A549 (cell line): ENCODE results near the gene LST1. TPM values are rescaled to one million over a fixed set of nuclear protein-coding genes. Genes with fewer than 3 reads are reported as not detected.

ENCODE experiments used
- CBX2 ChIP-seq: fragments of 200-600 bp; sonication (generic); IDR thresholded peaks from 2 replicates; pipeline ENCODE4 v1.6.1; 2016; ENCODE audit warnings: low read depth, mild to moderate bottlenecking, borderline replicate concordance
- CBX8 ChIP-seq: fragments of 200-600 bp; sonication (generic); IDR thresholded peaks from 2 replicates; pipeline ENCODE4 v1.6.1; 2016
- EP300 ChIP-seq, 2 experiments: fragments of >200 bp; sonication (Bioruptor Twin); formaldehyde crosslinking; IDR thresholded peaks; 2 replicates in 1 of 2; 3 replicates in 1 of 2; pipeline ENCODE4 v1.6.1; 2016 to 2017
- ESRRA ChIP-seq: fragments of 150-350 bp; IDR thresholded peaks from 2 replicates; pipeline ENCODE4 v1.6.1; 2014; ENCODE audit warnings: mild to moderate bottlenecking, low read length, borderline replicate concordance
- FOSB ChIP-seq: fragments of 250-450 bp; sonication (Bioruptor Pico); IDR thresholded peaks from 2 replicates; pipeline ENCODE4 v1.5.0; 2020; ENCODE audit warnings: mild to moderate bottlenecking, moderate library complexity
- FOSL2 ChIP-seq, 2 experiments: fragments of 450-650 bp in 1 of 2; fragments of >200 bp in 1 of 2; sonication (Bioruptor Twin) in 1 of 2; formaldehyde crosslinking; IDR thresholded peaks; 2 replicates each; pipeline versions ENCODE4 v1.5.0 to v1.6.1; 2016 to 2020; ENCODE audit warnings: mild to moderate bottlenecking in 1 of 2, moderate library complexity in 1 of 2
- FOXS1 ChIP-seq: fragments of 250-450 bp; sonication (Bioruptor Pico); IDR thresholded peaks from 2 replicates; pipeline ENCODE4 v1.5.0; 2020; ENCODE audit warnings: mild to moderate bottlenecking, moderate library complexity
- HDAC2 ChIP-seq: fragments of 200-600 bp; sonication (generic); IDR thresholded peaks from 2 replicates; pipeline ENCODE4 v1.6.1; 2016
- HEYL ChIP-seq: fragments of 250-450 bp; sonication (Bioruptor Pico); IDR thresholded peaks from 2 replicates; pipeline ENCODE4 v1.8.0; 2021; ENCODE audit warnings: mild to moderate bottlenecking, moderate library complexity
- HOXA7 ChIP-seq: fragments of 250-450 bp; sonication (Bioruptor Pico); IDR thresholded peaks from 2 replicates; pipeline ENCODE4 v1.5.0; 2020; ENCODE audit warnings: mild to moderate bottlenecking, moderate library complexity
- HOXB5 ChIP-seq: fragments of 250-450 bp; sonication (Bioruptor Pico); IDR thresholded peaks from 2 replicates; pipeline ENCODE4 v1.5.0; 2020; ENCODE audit warnings: mild to moderate bottlenecking, moderate library complexity
- KDM1A ChIP-seq: fragments of 200-600 bp; sonication (generic); IDR thresholded peaks from 2 replicates; pipeline ENCODE4 v1.6.1; 2016; ENCODE audit warnings: low read depth, mild to moderate bottlenecking
- MAFK ChIP-seq: fragments of 450-650 bp; IDR thresholded peaks from 2 replicates; pipeline ENCODE4 v1.6.1; 2014; ENCODE audit not compliant: partially characterized antibody
- MAZ ChIP-seq: fragments of 150-350 bp; IDR thresholded peaks from 2 replicates; pipeline ENCODE4 v1.6.1; 2014; ENCODE audit warnings: antibody characterized with exemption, low read depth, low read length, borderline replicate concordance
- RAD21 ChIP-seq, 2 experiments: fragments of >200 bp in 1 of 2; sonication (Bioruptor Twin) in 1 of 2; formaldehyde crosslinking in 1 of 2; IDR thresholded peaks in 1 of 2; conservative IDR thresholded peaks in 1 of 2; 2 replicates in 1 of 2; 3 replicates in 1 of 2; pipeline ENCODE4 v1.6.1; 2012 to 2018; ENCODE audit warnings: inconsistent platforms in 1 of 2
- RARB ChIP-seq: fragments of 250-450 bp; sonication (Bioruptor Pico); IDR thresholded peaks from 2 replicates; pipeline ENCODE4 v1.8.0; 2021; ENCODE audit warnings: mild to moderate bottlenecking, moderate library complexity
- RCOR1 ChIP-seq: fragments of 150-350 bp; IDR thresholded peaks from 2 replicates; pipeline ENCODE4 v1.6.1; 2014; ENCODE audit warnings: antibody characterized with exemption, low read length, low read depth
- RFX5 ChIP-seq: fragments of 450-650 bp; IDR thresholded peaks from 2 replicates; pipeline ENCODE4 v1.7.1; 2014; ENCODE audit warnings: antibody characterized with exemption, mild to moderate bottlenecking, moderate library complexity
- RNF2 ChIP-seq: fragments of 200-600 bp; sonication (generic); IDR thresholded peaks from 2 replicates; pipeline ENCODE4 v1.6.1; 2016; ENCODE audit warnings: low read depth, mild to moderate bottlenecking, antibody characterized with exemption, moderate library complexity, borderline replicate concordance
- TFCP2L1 ChIP-seq: fragments of 250-450 bp; sonication (Bioruptor Pico); IDR thresholded peaks from 2 replicates; pipeline ENCODE4 v1.5.0; 2021; ENCODE audit warnings: mild to moderate bottlenecking
- TP53 ChIP-seq: fragments of 250-450 bp; sonication (Bioruptor Pico); IDR thresholded peaks from 2 replicates; pipeline ENCODE4 v1.5.0; 2021; ENCODE audit warnings: mild to moderate bottlenecking, moderate library complexity
- ZNF302 ChIP-seq: fragments of 250-450 bp; sonication (Bioruptor Pico); IDR thresholded peaks from 2 replicates; pipeline ENCODE4 v1.9.0; 2021; ENCODE audit warnings: inconsistent platforms, mild to moderate bottlenecking, moderate library complexity
- polyA plus RNA-seq, 4 experiments: library from polyadenylated mRNA; depleted of rRNA in 3 of 4; stranded (reverse); fragments of >200 nt; fragmentation: RNase III in 1 of 4; extraction: RNeasy Plus Mini Kit Qiagen cat#74134 plus additional on column Dnase treatment in 1 of 4; gene quantifications; 2 replicates in 3 of 4; 3 replicates in 1 of 4; pipeline ENCODE4 v1.2.3, GENCODE V29; 2011 to 2017
- TF ChIP-seq, protein P1 (sequence below): fragments of >200 bp; sonication (Bioruptor Twin); formaldehyde crosslinking; IDR thresholded peaks from 2 replicates; pipeline ENCODE4 v1.6.1; 2016
- TF ChIP-seq, protein P2 (sequence below): fragments of 200-600 bp; sonication (generic); IDR thresholded peaks from 2 replicates; pipeline ENCODE4 v1.6.1; 2016; ENCODE audit warnings: antibody characterized with exemption, mild to moderate bottlenecking, moderate library complexity
- TF ChIP-seq, protein P3 (sequence below): fragments of >200 bp; sonication (Bioruptor Twin); formaldehyde crosslinking; IDR thresholded peaks from 3 replicates; pipeline ENCODE4 v1.5.1; 2016
- TF ChIP-seq, protein P4 (sequence below): fragments of 250-450 bp; sonication (Bioruptor Pico); IDR thresholded peaks from 2 replicates; pipeline ENCODE4 v1.5.0; 2020; ENCODE audit warnings: low read depth, mild to moderate bottlenecking, moderate library complexity
- TF ChIP-seq, protein P5 (sequence below): fragments of >200 bp; sonication (Bioruptor Twin); formaldehyde crosslinking; IDR thresholded peaks from 3 replicates; pipeline ENCODE4 v1.6.1; 2016
- TF ChIP-seq, protein P6 (sequence below): fragments of 250-450 bp; sonication (Bioruptor Pico); IDR thresholded peaks from 2 replicates; pipeline ENCODE4 v1.5.0; 2021; ENCODE audit warnings: mild to moderate bottlenecking, moderate library complexity, borderline replicate concordance
- TF ChIP-seq, protein P7 (sequence below): IDR thresholded peaks from 2 replicates; pipeline ENCODE4 v1.6.1; 2012; ENCODE audit warnings: low read depth, borderline replicate concordance

LST1 gene
- polyA plus RNA-seq, 2 of the 4 experiments (the other 2 are of a cell fraction), result 0.19 to 0.26 TPM

DNA sequence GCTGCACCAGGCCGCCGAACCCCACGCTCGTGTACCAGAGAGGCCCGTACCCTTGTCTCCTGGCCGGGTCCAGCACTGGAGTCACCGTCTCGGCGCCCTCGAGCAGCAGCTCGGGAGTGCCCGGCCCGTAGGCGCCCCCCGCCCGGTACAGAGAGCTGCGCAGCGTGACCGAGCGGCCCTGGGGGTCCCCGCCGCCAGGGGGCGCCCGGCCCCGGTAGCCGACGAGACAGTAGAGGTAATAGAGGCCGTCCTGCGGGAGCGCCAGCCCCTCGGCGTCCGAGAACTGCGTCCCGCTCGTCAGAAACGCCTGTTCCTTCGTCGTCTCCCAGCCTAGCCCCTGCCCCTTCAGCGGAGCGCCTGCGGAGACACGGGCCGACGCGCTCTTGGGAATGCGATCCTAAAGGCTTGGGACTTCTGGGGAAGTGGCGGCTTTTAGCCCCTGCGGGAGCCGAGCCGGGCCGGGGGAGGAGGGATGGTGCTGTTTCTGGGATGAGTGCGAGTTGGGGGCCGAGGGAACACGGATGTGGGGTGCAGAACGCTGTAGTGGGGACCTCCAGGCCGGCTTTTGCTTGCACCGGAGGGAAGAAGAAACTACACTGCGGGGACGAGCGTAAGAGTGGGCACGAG is 5.2 kb upstream of the LST1 start (continued):
- no peak for TF ChIP-seq RARB
- TF ChIP-seq EP300 (IDR thresholded peaks at IDR 0.05), result no peak
- TF ChIP-seq TFCP2L1 (CRISPR knock-in tag), result no peak
- no peak for TF ChIP-seq RFX5
- TF ChIP-seq, protein P1, sequence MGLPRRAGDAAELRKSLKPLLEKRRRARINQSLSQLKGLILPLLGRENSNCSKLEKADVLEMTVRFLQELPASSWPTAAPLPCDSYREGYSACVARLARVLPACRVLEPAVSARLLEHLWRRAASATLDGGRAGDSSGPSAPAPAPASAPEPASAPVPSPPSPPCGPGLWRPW, result no peak
- TF ChIP-seq RAD21 (conservative IDR thresholded peaks at IDR 0.05 in 1 of 2, IDR thresholded peaks at IDR 0.05 in 1 of 2), result peak; percentile 22 to 58; a peak in 4 of 5 replicates
- TF ChIP-seq, protein P2, sequence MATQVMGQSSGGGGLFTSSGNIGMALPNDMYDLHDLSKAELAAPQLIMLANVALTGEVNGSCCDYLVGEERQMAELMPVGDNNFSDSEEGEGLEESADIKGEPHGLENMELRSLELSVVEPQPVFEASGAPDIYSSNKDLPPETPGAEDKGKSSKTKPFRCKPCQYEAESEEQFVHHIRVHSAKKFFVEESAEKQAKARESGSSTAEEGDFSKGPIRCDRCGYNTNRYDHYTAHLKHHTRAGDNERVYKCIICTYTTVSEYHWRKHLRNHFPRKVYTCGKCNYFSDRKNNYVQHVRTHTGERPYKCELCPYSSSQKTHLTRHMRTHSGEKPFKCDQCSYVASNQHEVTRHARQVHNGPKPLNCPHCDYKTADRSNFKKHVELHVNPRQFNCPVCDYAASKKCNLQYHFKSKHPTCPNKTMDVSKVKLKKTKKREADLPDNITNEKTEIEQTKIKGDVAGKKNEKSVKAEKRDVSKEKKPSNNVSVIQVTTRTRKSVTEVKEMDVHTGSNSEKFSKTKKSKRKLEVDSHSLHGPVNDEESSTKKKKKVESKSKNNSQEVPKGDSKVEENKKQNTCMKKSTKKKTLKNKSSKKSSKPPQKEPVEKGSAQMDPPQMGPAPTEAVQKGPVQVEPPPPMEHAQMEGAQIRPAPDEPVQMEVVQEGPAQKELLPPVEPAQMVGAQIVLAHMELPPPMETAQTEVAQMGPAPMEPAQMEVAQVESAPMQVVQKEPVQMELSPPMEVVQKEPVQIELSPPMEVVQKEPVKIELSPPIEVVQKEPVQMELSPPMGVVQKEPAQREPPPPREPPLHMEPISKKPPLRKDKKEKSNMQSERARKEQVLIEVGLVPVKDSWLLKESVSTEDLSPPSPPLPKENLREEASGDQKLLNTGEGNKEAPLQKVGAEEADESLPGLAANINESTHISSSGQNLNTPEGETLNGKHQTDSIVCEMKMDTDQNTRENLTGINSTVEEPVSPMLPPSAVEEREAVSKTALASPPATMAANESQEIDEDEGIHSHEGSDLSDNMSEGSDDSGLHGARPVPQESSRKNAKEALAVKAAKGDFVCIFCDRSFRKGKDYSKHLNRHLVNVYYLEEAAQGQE, result no peak
- no peak for TF ChIP-seq FOSB
- TF ChIP-seq ESRRA, result no peak
- TF ChIP-seq, protein P3, sequence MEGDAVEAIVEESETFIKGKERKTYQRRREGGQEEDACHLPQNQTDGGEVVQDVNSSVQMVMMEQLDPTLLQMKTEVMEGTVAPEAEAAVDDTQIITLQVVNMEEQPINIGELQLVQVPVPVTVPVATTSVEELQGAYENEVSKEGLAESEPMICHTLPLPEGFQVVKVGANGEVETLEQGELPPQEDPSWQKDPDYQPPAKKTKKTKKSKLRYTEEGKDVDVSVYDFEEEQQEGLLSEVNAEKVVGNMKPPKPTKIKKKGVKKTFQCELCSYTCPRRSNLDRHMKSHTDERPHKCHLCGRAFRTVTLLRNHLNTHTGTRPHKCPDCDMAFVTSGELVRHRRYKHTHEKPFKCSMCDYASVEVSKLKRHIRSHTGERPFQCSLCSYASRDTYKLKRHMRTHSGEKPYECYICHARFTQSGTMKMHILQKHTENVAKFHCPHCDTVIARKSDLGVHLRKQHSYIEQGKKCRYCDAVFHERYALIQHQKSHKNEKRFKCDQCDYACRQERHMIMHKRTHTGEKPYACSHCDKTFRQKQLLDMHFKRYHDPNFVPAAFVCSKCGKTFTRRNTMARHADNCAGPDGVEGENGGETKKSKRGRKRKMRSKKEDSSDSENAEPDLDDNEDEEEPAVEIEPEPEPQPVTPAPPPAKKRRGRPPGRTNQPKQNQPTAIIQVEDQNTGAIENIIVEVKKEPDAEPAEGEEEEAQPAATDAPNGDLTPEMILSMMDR, result peak; percentile 84
- no peak for TF ChIP-seq TP53 (CRISPR knock-in tag)
- TF ChIP-seq, protein P4, sequence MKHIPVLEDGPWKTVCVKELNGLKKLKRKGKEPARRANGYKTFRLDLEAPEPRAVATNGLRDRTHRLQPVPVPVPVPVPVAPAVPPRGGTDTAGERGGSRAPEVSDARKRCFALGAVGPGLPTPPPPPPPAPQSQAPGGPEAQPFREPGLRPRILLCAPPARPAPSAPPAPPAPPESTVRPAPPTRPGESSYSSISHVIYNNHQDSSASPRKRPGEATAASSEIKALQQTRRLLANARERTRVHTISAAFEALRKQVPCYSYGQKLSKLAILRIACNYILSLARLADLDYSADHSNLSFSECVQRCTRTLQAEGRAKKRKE (CRISPR knock-in tag), result no peak
- TF ChIP-seq ZNF302 (CRISPR knock-in tag), result no peak
- TF ChIP-seq HOXB5 (CRISPR knock-in tag), result no peak
- no peak for TF ChIP-seq MAZ
- TF ChIP-seq HDAC2, result no peak
- no peak for TF ChIP-seq FOSL2 (IDR thresholded peaks at IDR 0.05)
- TF ChIP-seq FOSL2 (CRISPR knock-in tag; IDR thresholded peaks at IDR 0.05), result no peak
- TF ChIP-seq, protein P5, sequence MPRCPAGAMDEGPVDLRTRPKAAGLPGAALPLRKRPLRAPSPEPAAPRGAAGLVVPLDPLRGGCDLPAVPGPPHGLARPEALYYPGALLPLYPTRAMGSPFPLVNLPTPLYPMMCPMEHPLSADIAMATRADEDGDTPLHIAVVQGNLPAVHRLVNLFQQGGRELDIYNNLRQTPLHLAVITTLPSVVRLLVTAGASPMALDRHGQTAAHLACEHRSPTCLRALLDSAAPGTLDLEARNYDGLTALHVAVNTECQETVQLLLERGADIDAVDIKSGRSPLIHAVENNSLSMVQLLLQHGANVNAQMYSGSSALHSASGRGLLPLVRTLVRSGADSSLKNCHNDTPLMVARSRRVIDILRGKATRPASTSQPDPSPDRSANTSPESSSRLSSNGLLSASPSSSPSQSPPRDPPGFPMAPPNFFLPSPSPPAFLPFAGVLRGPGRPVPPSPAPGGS, result 0 out of 3 replicates have a peak, but pooled peaks have one; percentile 24
- TF ChIP-seq KDM1A, result no peak
- TF ChIP-seq MAFK, result no peak
- TF ChIP-seq, protein P6, sequence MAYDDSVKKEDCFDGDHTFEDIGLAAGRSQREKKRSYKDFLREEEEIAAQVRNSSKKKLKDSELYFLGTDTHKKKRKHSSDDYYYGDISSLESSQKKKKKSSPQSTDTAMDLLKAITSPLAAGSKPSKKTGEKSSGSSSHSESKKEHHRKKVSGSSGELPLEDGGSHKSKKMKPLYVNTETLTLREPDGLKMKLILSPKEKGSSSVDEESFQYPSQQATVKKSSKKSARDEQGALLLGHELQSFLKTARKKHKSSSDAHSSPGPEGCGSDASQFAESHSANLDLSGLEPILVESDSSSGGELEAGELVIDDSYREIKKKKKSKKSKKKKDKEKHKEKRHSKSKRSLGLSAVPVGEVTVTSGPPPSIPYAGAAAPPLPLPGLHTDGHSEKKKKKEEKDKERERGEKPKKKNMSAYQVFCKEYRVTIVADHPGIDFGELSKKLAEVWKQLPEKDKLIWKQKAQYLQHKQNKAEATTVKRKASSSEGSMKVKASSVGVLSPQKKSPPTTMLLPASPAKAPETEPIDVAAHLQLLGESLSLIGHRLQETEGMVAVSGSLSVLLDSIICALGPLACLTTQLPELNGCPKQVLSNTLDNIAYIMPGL (CRISPR knock-in tag), result no peak
- TF ChIP-seq RCOR1, result no peak
- no peak for TF ChIP-seq HEYL (CRISPR knock-in tag)
- TF ChIP-seq HOXA7 (CRISPR knock-in tag), result no peak
- TF ChIP-seq FOXS1 (CRISPR knock-in tag), result no peak
- no peak for TF ChIP-seq CBX8
- no peak for TF ChIP-seq CBX2
- TF ChIP-seq, protein P7, sequence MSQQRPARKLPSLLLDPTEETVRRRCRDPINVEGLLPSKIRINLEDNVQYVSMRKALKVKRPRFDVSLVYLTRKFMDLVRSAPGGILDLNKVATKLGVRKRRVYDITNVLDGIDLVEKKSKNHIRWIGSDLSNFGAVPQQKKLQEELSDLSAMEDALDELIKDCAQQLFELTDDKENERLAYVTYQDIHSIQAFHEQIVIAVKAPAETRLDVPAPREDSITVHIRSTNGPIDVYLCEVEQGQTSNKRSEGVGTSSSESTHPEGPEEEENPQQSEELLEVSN, result 0 out of 2 replicates have a peak, but pooled peaks have one; percentile 28
- TF ChIP-seq RNF2, result no peak
